ENCODE measurements around the gene ZNF416.

The ZNF416 gene

GRCh38 chr19:57578487-57579205 lies at the start of gene ZNF416:
Gene ZNF416, minus strand, starts transcription at chr19:57578911. Its CDS starts 207 bp downstream, at chr19:57578704.
- DNase-seq (ENCODE audit: low read depth, low spot score) = peak; percentile 93

DNA sequence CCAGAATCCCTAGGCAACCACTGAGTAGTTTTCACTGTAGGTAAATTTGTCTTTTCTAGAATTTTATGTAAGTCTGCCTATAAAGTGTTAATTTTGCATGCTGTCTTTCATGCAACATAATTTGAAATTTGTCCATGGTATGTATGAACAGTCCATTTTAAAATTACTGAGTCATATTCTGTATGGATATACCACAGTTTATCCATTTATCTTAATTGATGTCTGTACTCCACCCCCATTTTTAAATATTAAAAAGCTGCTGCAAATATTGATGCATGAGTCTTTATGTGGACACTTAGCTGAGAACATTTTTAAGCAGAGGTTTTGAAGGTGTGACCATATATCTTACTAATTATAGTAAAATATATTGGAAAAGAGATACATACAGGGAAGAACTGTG lies 44.4 kb upstream of the ZNF416 start:
- DNase-seq (ENCODE audit: low read depth, low spot score) = no peak

- no peak for DNase-seq (ENCODE audit: low read depth, low spot score)
Measured at GRCh38 chr19:57620673-57621348, 42.1 kb upstream of the ZNF416 start.

DNA sequence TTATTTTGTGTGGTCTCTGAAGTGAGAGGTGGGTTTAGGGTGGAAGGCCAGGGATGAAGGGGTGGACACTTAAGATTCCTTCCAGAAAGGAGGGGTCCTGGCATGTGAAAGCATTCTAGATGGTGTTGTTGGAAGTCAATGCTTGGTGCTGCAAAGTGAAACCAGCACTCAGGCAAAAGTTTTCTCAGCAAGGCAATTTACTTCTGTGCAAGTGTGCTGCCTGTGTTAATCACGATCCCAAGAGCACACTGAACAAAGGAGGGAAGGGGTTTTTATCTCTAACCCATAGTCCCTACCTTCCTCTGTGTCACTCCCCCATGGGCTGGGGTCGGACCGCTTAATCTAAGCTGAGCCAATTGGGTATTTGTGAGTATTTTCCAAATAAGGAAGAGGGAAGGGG lies 36.6 kb upstream of the ZNF416 start:
- no peak for DNase-seq (ENCODE audit: low read depth, low spot score)

- peak; percentile 57 for DNase-seq (ENCODE audit: low read depth, low spot score)
Measured at GRCh38 chr19:57613941-57614743, 35.4 kb upstream of the ZNF416 start, which contains the start of gene ZNF134. Gene ZNF134, plus strand, starts transcription at chr19:57614242. Its CDS starts 5,227 bp downstream, at chr19:57619469.

GRCh38 chr19:57611113-57611512 lies 32.4 kb upstream of the ZNF416 start:
- no peak for DNase-seq (ENCODE audit: low read depth, low spot score)

GRCh38 chr19:57606931-57607330 lies 28.2 kb upstream of the ZNF416 start:
- DNase-seq (ENCODE audit: low read depth, low spot score) = no peak

- peak; percentile 65 for DNase-seq (ENCODE audit: low read depth, low spot score)
Measured at GRCh38 chr19:57599761-57600383, 21.2 kb upstream of the ZNF416 start, which contains the start of gene ZNF530. Gene ZNF530, plus strand, starts transcription at chr19:57599885. Its CDS starts 4,461 bp downstream, at chr19:57604346.

- no peak for DNase-seq (ENCODE audit: low read depth, low spot score)
Measured at GRCh38 chr19:57599377-57599760, 20.7 kb upstream of the ZNF416 start.

DNA sequence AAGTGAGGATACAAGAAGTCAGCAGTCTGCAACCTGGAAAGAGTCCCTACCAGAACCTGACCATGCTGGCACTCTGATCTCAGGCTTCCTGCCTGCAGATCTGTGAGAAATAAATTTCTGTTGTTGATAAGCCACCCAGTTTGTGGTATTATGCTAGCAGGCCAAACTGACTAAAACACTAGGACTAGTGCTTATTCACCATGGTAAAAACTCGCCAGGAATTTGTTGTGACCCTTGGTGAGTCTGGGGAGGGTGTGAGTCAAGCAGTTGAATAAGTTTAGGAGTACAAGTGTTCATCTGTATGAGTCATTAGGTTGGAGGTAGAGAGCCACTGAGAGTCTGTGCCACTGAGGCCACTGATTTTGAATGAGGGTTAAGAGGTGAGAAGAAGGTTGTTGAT lies 8.8 kb upstream of the ZNF416 start:
- no peak for DNase-seq (ENCODE audit: low read depth, low spot score)

DNA sequence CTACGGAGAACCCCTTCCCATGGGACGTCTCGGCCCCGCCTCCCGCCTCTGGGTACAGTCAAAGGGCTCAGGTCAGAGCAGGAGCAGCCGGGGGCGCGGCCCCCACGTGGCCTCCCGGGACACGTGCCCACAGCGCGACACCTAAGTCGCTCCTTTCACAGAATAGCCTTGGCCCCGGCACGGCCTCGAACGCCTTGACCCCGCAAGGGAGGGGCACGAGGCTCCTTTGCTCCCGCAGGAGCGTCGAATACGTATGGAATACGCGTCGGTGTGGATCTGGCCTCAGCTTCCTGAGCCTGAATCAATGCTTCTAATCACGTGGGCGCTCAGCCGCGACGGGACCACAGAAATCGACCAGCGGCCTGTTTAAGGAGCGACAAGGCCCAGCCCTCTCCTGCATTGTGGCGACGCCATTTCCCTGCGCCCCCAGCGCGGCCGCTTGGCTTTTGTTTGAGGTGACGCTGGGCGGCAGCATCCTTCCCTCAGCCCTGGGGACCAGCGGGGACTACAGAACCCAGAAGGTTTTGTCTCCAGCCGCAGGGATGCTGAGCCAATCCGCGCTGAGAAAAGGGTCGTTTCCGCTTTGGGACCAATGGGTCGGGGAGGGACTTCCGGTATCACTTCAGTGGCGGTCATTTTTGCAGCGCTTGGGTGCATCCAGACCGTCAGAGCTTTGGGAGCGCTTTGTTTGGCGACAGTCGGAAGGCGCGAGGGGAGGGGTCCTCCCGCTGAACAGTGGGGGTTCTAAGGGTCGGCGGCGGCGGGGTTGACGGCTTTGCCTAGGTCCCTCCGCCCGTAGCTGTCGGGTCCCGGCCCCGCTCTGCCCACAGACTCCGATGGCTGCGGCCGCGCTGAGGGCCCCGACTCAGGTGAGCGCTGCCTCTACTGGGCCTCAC lies 5.1 kb upstream of the ZNF416 start, which contains the start of gene ZIK1:
TSS of gene ZIK1 (plus strand) at position 625 of the 896 bp plus-strand sequence. CDS start at position 837, 212 bp downstream.
- DNase-seq (ENCODE audit: low read depth, low spot score) = peak; percentile 75

DNA sequence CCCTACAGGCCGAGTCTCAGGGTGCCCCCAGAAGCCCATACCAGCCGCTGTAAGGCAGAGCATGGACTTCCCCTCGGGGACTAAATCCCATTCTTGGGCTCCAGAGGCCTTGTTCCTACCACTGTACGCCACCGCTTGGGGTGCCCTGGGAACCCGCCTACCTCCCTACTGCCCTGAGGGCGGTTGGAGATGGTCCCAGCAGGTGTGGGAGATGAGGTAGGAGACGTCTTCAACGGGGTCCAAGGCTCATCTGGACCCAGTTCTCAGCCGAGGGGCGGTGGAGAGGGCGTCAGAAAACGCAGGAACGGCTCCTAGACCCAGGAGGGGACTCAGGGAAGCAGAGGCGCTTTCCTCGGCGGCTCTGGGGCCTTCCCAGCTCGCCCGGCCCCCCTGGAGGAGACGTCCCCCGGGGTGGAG lies 4.4 kb upstream of the ZNF416 start:
- no peak for DNase-seq (ENCODE audit: low read depth, low spot score)

- DNase-seq (ENCODE audit: low read depth, low spot score) = no peak
Measured at GRCh38 chr19:57576661-57577060, 2.0 kb downstream of the ZNF416 start.

DNA sequence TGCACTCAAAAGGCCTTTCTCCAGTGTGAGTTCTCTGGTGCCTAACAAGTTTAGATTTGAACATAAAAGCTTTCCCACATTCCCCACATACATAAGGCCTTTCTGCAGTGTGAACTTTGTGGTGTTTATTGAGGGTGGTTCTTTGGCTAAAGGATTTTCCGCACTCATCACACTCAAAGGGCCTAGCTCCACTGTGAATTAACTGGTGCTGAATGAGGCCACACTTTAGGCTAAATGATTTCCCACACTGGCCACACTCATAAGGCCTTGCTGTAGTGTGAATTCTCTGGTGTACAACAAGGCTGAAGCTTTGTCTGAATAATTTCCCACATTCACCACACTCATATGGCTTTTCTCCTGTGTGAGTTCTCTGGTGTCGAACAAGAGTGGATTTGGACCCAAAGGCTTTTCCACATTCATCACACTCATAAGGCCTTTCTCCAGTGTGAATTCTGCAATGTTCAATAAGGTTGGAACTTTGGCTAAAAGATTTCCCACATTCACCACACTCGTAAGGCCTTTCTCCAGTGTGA lies 6.2 kb downstream of the ZNF416 start:
- no peak for DNase-seq (ENCODE audit: low read depth, low spot score)

GRCh38 chr19:57570707-57571106 lies 8.0 kb downstream of the ZNF416 start:
- DNase-seq (ENCODE audit: low read depth, low spot score) = no peak

GRCh38 chr19:57566396-57567265 lies 12.1 kb downstream of the ZNF416 start:
- DNase-seq (ENCODE audit: low read depth, low spot score) = no peak

- DNase-seq (ENCODE audit: low read depth, low spot score) = no peak
Measured at GRCh38 chr19:57563547-57563946, 15.2 kb downstream of the ZNF416 start.

GRCh38 chr19:57560049-57560491 lies 18.6 kb downstream of the ZNF416 start:
- DNase-seq (ENCODE audit: low read depth, low spot score) = no peak

DNA sequence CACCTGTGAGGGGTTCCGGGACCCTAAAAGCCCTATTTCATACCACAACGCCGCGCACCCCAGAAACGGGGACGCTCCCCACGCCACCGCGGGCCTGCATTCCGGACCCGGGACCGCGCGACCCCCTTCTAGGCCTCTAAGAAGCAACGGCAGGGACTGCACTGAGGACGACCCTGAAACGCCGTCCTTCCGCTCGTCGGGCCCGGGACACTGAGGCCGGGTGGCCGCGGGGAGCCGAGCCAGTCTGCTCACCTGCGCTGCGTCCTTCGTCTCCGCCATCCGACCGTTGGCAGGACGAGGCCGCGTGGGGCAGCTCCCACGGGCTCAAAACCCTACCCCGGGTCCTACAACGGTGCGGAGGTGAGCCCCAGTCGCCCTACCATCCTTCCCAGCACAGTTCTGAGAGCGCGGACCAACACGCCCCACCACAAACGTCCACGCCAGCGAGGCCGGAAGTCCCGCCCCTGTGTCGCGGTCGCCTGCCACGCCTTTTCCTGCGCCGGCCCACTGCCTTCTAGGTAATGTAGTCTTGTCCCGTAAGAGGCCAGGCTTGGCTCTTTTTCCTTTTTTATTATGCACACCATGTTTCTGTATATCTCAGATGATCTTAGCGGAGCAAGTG lies 19.2 kb downstream of the ZNF416 start, which contains the start of gene ZNF550:
TSS of gene ZNF550 (minus strand) at position 460 of the 622 bp plus-strand sequence. CDS start at position 279, 181 bp downstream.
- DNase-seq (ENCODE audit: low read depth, low spot score) = peak; percentile 68

Data from brain pericyte (primary cell).